ENCODE data around the gene GBGT1.
A peak's percentile ranks its signal among the peaks of the same experiment; 100 is the strongest.

Gene GBGT1

DNA sequence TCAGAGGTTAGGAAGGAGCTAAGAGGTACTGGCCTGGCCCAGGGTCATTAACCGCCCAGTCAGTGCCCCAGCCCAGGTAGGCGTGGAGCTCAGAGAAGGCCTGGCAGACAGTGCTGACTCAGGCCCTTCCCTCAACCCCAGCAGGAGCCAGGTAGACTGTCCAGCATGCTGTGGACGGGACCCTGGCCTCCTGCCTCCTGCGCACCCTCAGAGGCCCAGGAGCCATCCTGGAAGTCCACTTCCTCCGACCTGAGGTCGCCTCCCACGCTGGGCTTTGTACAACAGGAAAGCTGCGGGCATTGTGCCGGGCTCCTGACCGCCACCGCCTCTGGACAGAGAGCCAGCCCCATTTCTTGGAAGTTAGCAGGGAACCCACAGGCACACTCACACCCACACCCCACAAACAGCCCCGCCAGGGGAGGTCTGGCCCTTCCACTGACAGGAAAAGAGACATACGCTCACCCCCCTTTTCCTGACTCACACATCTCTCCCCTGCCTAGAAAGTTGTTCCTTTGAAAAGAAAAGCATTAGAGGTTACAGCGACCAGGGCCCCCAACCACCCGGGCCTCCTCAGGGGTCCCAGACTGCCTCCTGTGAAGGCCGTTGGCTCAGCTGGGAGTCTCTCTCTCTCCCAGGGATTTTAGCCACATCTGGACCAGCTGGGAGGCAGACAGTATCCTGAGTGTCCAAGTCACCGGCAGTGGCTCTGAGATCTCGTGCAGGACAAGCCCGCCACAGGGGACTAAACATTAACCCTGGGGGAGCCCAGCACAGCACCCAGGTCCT is 50.4 kb downstream of the GBGT1 start:
- peak; percentile 42 to 71 for DNase-seq

DNA sequence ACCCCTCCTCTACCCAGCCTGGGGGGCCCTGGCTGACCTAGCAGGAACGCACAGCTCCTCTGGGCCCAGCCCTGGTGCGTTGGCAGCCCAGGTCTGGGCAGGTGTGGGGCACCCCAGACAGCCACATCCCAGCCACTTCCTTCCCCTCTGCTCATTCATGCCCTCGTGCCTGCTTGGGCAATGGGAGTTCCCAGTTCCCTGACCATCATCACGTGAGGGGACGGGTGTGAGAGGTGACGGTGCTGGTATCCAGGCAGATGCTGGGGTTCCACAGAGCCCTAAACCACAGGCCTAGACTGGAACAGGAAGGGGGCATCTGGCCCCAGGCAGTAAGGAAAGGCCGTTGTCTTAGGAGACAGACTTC is 51.1 kb downstream of the GBGT1 start:
- DNase-seq = peak; percentile 67 to 88

DNA sequence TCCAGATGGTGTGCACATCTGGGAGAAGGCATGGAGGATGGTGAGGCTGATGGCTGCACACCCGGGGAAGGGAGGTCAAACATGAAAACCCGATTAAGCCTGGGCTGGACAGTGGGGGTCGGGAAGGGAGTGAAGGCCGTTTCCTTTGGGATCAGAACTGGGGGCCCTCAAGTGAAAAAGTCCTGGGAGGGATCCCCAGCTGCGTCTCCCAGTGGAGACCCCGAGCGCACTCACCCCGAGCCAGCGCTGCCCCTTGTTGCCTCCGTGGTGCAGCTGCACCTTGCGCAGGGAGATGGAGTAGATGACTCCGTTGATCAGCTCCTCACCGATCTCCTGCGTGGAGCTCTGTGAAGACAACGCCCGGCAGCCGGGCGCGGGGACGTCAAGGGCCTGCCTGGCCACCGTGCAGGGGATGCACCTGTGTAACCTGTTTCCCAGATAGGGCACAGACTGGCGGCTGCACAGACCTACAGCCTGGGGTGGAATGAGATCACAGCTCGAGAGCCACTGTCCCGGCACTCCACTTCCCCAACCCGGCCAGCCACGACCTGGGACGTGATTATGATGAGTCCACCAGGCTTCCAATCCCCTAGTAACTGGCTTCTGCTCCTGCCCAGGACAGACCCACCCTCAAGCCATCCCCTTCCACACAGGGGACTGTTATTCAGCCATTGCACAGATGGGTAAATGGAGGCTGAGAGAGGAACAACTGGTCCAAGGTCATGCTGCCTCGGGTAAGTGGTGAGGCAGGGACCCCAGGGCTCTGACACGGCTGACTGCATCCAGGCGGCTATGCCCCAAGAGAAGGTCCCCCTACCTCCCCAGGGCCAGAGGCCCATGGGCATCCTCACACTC is 51.7 kb downstream of the GBGT1 start:
- DNase-seq = no peak

DNA sequence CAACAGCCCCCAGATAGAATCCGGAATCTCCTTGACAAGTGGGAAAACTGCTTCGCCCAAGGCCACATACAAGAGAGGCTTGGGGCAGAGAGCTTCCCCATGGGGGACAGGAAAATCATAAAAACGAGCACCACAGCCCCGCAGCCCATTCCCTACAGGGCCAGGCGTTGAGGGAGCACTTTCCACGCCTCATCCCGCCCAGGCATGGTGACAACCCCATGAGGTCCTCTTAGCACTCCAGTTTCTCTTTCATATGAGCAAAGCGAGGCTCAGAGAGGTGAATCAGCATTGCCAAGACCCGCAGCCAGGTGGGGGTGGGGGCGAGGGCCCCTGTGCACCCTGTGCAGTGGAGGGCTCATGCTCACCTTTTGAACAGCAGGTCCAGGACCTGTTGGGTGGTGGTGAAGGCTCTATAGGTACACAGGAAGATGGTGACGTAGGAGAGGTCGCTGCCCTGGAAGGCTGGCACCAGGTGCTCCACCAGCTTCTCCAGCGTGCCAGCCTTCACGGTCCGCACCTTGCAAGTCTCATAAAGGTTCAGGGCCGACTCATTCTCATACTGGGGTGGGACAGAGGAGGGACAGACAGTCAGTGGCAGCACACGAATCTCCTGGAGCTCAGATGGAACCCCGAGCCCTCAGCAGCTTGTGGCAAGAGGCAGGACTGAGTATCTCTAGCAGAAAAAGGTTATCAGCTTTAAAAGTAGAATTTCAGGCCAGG is 53.6 kb downstream of the GBGT1 start:
- DNase-seq = no peak

DNA sequence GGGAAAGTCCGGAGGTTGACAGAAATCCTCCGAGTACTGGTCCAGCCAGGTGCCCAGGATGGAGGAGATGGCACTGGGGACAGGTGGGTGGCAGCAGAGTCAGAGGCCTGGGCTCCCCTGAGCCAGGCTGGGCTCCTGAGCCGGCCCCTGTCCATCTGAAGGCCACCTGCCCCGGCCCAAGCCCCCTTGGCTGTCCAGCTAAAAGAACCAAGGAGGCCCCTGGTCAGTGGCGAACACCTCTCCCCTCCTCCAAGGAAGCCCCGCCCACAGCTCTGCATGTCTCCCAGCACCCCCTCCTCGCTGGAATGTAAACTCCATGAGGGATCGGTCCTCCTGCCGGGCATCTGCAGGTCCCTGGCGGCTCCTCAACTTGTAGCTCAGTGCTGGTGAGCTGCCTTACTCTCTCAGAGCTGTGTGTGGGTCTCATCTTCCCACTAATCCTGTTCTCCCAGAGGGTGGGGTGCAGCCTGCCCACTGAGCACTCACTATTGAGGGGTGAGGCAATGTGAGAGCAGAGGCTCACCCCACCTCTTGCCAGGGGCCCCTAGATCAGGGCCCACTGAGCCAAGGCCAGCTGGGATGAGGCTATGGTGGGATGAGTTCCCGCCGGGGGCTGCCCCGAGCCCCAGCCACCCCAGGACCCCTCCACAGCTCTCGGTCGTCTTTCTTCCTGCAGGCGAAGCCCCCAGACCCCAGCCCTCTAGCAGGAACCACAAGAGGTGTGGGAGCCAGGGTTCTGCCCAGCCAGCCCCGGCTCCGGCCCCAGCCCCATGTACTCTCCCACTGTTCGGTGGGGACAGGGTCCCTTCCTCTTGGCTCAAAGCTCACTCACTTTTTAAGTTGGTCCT is 54.7 kb downstream of the GBGT1 start:
- no peak for DNase-seq

DNA sequence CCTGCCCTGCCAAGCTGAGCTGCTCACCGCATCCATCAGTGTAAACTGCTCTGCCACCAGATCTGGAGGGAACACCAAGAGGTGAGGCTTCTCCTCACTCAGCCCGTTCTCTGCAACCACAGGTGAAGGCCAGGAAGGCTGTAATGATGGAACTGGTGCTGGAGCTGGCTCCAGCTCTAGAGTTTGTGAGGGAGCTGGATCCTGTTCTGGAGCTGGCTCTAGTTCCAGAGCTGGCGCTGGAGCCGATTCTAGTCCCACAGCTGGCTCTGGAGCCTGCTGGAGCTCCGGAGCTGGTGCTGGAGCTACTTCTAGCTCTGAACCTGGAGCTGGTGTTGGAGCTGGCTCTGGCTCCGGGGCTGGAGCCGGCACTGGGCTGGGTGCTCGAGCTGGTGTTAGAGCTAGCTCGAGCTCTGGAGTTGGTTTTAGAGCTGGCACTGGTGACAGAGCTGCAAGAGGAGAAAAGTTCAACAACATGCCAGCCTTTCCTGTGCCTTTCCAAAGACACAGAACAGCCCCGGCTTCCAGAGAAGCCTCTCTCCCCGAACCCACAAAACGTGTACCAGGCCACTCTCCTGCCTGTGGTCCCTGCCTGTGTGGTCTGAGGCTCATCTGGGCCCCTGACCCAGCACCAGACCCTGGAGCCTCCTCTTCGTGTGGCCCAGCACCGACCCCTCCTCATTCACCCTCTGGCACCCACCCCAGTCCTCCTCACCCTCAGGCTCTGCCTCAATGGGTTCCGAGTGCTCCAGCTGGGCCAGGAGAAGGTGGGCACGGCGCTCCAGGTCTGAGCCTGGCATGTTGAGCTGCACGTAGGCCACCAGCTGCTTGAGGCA is 55.5 kb downstream of the GBGT1 start:
- no peak for DNase-seq

DNA sequence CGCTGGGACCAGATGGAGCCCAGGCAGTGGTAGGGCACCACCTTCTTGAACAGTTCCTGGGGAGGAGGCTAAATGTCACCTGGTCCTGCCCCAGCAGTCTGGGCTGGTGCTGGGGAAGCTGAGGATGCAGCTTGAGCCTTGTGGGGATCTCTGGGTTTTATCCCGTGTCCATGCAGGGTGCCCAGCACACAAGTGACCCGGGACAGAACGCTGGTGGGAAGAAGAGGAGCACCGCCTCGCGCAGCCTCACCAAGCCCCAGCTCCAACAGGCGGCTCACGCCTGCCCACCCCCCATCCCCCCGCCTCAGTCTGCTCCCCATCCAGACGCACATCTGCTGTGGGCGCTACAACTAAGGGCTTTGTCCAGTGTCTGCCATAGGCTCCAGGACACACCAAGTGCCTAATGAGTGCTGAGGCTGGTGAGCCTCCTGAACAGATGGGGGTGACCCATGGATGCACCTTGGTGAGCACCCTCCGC is 56.4 kb downstream of the GBGT1 start:
- DNase-seq = no peak

DNA sequence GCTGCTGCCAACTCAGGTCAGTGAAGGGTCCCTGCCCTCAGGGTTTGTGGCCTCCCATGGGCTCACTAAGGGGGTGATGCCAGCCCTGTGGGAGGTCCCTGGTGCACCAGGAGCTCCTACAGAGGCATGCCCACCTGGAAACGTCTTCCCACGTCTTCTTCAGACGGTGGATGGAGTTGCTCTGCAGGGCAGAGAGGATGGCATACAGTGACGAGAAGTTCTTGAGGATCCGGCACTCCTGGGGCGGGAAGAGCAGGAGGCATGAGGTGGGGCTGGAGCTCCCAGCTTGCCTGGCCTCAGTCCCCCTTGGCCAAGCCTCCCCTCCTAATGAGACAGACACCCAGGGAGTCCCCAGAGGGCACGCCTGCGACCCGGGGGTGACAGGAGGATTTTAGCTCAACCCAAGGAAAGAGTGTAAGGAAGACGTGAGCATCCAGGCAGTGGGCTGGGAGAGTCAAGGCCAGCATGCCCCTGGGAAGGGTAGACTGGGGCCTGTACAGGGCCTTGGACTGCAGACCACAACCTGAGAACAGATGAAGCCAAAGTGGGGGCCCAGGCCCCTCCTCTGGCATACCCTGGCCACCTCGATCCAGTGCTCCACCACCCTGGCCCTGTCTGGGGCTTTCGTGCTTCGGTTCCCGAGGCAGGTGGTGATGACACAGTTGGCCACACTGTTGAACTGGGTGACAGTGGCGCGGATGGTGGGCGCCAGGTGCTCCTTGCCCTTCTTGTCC is 57.0 kb downstream of the GBGT1 start:
- DNase-seq = no peak

DNA sequence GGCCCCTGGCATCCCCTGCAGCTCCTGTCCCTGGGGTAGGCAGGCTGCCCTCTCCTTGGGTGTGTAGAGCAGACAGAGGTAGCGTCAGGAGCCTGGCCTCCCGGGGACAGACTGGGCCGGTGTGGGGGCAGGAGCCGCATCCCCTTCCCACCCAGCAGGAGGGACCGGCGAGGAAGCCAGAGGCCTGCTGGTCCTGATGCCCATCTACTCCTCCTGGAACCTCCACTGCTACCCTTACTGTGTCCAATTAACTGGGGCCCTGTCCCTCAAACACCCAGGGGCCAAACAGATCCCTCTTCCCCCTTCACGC is 58.3 kb downstream of the GBGT1 start:
- no peak for DNase-seq

DNA sequence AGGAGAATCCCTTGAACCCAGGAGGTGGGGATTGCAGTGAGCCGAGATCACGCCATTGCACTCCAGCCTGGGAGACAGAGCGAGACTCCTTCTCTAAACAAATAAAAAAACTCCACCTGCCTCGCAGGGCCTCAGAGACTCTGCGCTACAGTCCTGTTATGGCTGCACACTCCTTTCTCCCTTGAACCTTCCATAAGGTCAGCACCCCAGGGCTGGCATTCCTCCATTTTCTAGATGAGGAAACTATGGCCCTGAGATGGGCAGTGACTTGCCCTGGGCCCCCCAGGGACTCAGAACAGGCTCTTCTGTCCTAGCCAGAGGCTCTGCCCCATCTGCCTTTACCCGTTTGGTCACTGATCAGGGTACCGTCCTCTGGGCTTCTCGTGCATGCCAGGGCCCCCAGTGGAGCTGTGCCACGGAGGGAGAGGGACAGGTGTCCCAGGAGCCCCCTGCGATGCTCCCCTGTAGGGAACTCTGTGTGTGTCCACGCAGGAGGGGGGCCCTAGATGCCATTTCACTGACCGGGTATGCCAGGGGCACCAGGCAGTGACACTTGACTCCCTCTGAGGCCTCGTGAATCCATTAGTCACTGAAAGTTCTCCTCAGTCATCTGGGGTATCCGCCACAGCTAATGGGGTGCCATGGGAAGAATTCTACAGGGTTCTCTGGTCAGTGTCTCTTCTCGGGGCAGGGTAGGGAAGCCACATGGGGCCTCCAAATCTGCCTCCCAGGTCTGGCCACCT is 58.8 kb downstream of the GBGT1 start:
- DNase-seq = no peak

DNA sequence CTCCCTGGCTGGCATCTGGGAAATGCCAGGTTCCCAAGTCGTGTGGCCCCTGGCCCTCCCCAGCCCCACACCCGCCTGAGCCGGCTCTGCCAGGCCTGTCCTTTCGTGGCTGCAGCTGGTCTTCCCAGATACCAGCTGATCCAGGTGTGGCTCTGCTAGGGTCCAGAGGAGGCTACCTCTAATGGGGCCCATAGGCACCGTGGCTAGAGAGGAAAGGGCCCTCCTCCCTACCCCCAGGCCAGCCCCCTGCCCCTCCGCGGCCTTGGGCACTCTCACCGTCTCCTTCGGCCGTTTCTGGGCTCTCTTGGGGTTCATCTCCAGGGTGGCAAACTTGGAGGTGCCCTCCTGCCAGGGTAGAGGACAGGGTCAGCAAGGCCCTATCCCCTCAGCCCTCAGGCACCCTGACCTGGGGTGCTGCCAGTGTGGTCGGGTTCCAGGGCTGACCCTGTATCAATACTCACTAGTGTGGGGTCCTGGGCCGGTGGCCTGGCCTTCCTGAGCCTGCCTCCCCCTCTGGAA is 59.7 kb downstream of the GBGT1 start:
- DNase-seq = no peak

DNA sequence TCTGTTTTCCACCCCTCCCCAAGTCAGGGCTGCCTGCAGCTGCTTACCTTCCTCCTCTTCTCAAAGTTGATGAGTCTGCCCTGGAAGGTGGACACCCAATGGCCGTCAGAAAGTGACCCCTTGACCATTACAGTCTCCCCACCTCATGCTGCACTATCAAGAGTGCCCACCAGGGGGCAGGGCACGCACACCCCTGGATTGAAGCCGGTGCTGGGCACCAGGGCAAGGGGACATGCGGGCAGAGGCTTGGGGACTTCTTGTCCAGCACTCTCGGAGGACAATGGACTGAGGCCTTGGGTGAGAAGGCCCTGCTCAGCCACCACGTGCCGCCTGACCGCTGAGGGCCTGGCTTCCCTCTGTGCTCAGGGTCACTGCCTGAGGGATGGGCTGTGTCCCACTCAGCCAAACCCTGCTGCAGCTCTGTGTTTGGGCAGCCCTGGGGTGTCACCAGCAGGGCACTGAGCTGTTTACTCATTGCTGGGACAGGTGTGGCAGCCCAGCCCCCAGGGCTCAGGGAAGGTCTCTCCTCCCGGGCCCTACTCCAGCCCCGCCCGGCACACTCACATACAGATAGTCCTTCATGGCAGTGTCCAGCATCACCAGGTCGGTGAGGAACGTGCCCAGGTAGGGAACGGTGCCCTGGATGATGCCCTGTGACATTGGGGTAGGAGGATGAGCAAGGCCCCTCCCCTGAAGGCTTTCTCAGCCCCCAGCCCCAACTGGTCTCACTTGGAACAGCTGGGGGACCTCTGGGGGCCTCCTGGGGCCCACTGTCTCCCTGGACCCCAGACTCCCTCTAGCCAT is 60.3 kb downstream of the GBGT1 start:
- DNase-seq = peak; percentile 47 to 59
